ENCODE results near the gene ANKMY1.

The ANKMY1 gene

DNA sequence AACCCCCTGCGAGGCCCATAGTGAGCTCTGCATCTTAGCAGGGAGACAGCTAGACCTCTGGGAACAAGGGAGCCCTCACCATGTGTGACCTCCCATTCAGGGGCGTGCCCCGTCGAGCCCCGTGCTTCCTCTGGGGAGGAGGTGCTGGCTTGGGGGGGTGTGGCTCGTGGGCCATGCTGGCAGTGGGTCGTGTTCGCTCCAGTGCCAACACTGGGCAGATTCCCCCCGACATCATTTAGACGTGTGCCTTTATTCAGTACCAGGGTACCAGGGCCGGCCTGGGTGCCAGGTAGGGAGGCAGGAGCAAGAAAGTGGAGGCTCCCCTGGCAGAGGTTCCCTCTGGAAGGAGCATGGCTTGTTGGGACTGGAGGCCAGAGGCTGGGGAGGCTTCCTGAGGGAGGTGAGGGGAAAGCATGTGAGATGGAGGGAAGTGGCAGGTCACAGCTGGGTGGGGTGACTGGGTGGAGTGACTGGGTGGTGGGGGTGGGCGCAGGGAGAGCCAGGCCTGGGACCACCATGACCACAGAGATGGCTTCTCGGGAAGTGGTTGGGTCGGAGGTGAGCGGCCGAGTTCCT, 107.2 kb downstream of the ANKMY1 start:
- no peak for DNase-seq (ENCODE audit: low read depth)
- no peak for TF ChIP-seq CTCF (IDR thresholded peaks at IDR 0.05; ENCODE audit: control insufficient read depth, insufficient read depth, low read depth, low read length, missing control alignments)
- no peak overlapping the region for H3K4me3 ChIP-seq (ENCODE audit: control insufficient read depth, low read depth, low read length)

DNA sequence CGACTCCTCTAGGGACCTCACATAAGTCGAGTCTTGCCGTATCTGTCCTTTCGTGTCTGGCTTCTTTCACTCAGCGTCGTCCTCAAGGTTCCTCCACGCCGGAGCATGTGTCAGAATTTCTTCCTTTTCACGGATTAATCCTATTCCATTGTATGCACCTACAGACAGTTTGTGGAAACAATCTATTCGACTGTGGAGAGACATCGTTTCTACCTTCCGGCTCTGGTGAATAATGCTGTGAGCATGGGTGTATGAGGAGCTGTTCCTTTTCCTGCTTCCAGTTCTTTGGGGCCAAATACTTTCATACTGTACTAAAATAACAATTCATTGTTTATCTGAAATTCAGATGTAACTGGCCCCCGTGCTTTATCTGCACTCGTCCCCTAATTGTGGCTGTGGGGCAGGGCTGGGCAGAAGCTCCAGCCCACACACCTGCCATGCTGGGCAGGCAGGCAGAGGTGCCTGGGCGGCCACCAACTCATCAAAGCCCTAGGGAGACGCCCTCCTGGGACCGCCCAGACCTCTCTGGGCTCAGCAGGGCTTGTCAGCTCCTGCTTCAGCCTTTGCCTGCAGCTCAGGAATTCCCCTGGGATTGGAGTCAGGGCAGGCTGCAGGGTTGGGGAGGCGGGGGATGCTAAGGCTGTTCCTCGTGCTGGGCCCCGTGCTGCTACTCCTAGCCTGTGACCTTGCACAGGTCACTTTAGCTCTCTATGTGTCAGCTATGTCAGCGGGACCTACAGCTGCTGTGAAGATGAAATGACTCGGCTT, 107.8 kb downstream of the ANKMY1 start:
- DNase-seq (ENCODE audit: low read depth) = no peak
- no peak overlapping the region for H3K4me3 ChIP-seq (ENCODE audit: control insufficient read depth, low read depth, low read length)
- TF ChIP-seq CTCF (IDR thresholded peaks at IDR 0.05; ENCODE audit: control insufficient read depth, insufficient read depth, low read depth, low read length, missing control alignments) = no peak

- no peak for TF ChIP-seq CTCF (IDR thresholded peaks at IDR 0.05; ENCODE audit: control insufficient read depth, insufficient read depth, low read depth, low read length, missing control alignments)
- no peak for DNase-seq (ENCODE audit: low read depth)
- no peak overlapping the region for H3K4me3 ChIP-seq (ENCODE audit: control insufficient read depth, low read depth, low read length)
Observed at GRCh38 chr2:240448387-240449274, 109.2 kb downstream of the ANKMY1 start.

- TF ChIP-seq CTCF (IDR thresholded peaks at IDR 0.05; ENCODE audit: control insufficient read depth, insufficient read depth, low read depth, low read length, missing control alignments) = no peak
- no peak for DNase-seq (ENCODE audit: low read depth)
- no peak overlapping the region for H3K4me3 ChIP-seq (ENCODE audit: control insufficient read depth, low read depth, low read length)
Observed at GRCh38 chr2:240447934-240448333, 109.9 kb downstream of the ANKMY1 start.

DNA sequence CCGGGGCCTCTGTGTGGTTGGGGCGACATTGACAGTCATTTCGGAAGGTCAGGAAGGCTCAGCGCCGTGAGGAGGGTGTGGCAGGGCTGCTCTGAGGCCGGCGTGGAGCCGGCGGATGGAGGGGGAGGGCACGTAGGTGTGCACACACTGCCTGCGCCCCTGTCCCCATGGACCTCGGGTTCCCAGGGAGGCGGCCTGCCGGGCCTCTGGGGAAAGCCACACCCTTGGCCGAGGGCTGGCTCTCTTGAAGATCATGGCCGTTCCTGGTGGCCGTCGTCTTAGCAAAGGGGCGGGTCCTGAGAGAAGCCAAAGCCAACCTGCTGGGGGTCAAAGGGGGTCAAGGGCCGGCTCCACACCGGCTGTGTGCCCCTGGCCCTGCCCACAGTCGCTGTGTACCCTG, 110.5 kb downstream of the ANKMY1 start:
- DNase-seq (ENCODE audit: low read depth) = no peak
- no peak for TF ChIP-seq CTCF (IDR thresholded peaks at IDR 0.05; ENCODE audit: control insufficient read depth, insufficient read depth, low read depth, low read length, missing control alignments)
- H3K4me3 ChIP-seq (ENCODE audit: control insufficient read depth, low read depth, low read length) = no peak overlapping the region

- no peak for TF ChIP-seq CTCF (IDR thresholded peaks at IDR 0.05; ENCODE audit: control insufficient read depth, insufficient read depth, low read depth, low read length, missing control alignments)
- H3K4me3 ChIP-seq (ENCODE audit: control insufficient read depth, low read depth, low read length) = no peak overlapping the region
- no peak for DNase-seq (ENCODE audit: low read depth)
Observed at GRCh38 chr2:240446664-240447175, 111.1 kb downstream of the ANKMY1 start.

All from AG09309 (cell line).